HEK293 (cell line): ENCODE data around the gene ISM1.

Source experiments
- CTCF ChIP-seq: fragments of 450-650 bp; formaldehyde crosslinking; IDR thresholded peaks from 2 replicates; pipeline ENCODE4 v1.5.1; 2016; ENCODE audit warnings: missing biosample characterization, missing genetic modification characterization
- MEIS1 ChIP-seq: sonication (generic); formaldehyde crosslinking; IDR thresholded peaks from 2 replicates; pipeline ENCODE4 v1.8.1; 2022; ENCODE audit warnings: missing genetic modification reagents, mild to moderate bottlenecking, borderline replicate concordance
- PBX3 ChIP-seq: sonication (generic); formaldehyde crosslinking; IDR thresholded peaks from 2 replicates; pipeline ENCODE4 v1.8.1; 2022; ENCODE audit warnings: mild to moderate bottlenecking, moderate library complexity, missing genetic modification reagents
- PRDM1 ChIP-seq: fragments of 450-650 bp; formaldehyde crosslinking; IDR thresholded peaks from 2 replicates; pipeline ENCODE4; 2016; ENCODE audit warnings: missing biosample characterization, missing genetic modification characterization
- SETDB1 ChIP-seq: IDR thresholded peaks from one replicate; pipeline ENCODE4 v1.6.1; 2017; ENCODE audit warnings: mild to moderate bottlenecking, low read length, moderate library complexity, mixed read lengths; ENCODE audit not compliant: insufficient read length
- YY1 ChIP-seq: fragments of 450-650 bp; formaldehyde crosslinking; IDR thresholded peaks from 2 replicates; pipeline ENCODE4 v1.5.1; 2018; ENCODE audit warnings: missing biosample characterization, missing genetic modification characterization
- ZNF280C ChIP-seq: fragments of 450-650 bp; formaldehyde crosslinking; IDR thresholded peaks from 2 replicates; pipeline ENCODE4 v1.5.1; 2016; ENCODE audit warnings: missing biosample characterization, missing genetic modification characterization
- ZNF335 ChIP-seq: fragments of 450-650 bp; formaldehyde crosslinking; conservative IDR thresholded peaks from 2 replicates; pipeline ENCODE4 v1.5.1; 2016; ENCODE audit warnings: missing biosample characterization, missing genetic modification characterization
- ZNF354C ChIP-seq: fragments of 450-650 bp; formaldehyde crosslinking; IDR thresholded peaks from 2 replicates; pipeline ENCODE4 v1.5.1; 2016; ENCODE audit warnings: missing biosample characterization, missing genetic modification characterization, low read depth, borderline replicate concordance
- ZNF510 ChIP-seq: fragments of 450-650 bp; formaldehyde crosslinking; IDR thresholded peaks from 2 replicates; pipeline ENCODE4 v1.5.1; 2018; ENCODE audit warnings: mild to moderate bottlenecking, missing genetic modification characterization, missing biosample characterization; ENCODE audit not compliant: insufficient replicate concordance
- ZSCAN4 ChIP-seq: fragments of 450-650 bp; formaldehyde crosslinking; IDR thresholded peaks from 2 replicates; pipeline ENCODE4 v1.5.1; 2017; ENCODE audit warnings: missing biosample characterization, missing genetic modification characterization

- TF ChIP-seq PRDM1 (tag by site-specific recombination) = no peak
- no peak for TF ChIP-seq MEIS1 (CRISPR knock-in tag)
- TF ChIP-seq ZNF354C (tag by site-specific recombination) = no peak
- no peak for TF ChIP-seq ZSCAN4 (tag by site-specific recombination)
- no peak for TF ChIP-seq ZNF510 (tag by site-specific recombination)
- TF ChIP-seq ZNF280C (tag by site-specific recombination) = no peak
- no peak for TF ChIP-seq SETDB1
- no peak for TF ChIP-seq YY1 (tag by site-specific recombination)
- TF ChIP-seq CTCF = no peak
- TF ChIP-seq PBX3 (CRISPR knock-in tag) = no peak
- no peak for TF ChIP-seq ZNF335 (tag by site-specific recombination)
Measured at GRCh38 chr20:13207016-13207415, 14.1 kb upstream of the ISM1 start.
